ENCODE data around the gene ZBTB9.
A peak's percentile ranks its signal among the peaks of the same experiment; 100 is the strongest.

Gene ZBTB9

GRCh38 chr6:33421344-33421643 is 33.1 kb upstream of the ZBTB9 start:
- Histone ChIP-seq H3K36me3 (ENCODE audit: control insufficient read depth, insufficient read depth, low read length) (peaks cover 7% of the 10 kb centered on the region), H3K27me3 (ENCODE audit: control insufficient read depth, insufficient read depth, low read length) (no peaks in the 10 kb centered on the region), H3K4me1 (ENCODE audit: control insufficient read depth, insufficient read depth, low read length) (peaks cover 21% of the 10 kb centered on the region), H3K9me3 (ENCODE audit: control insufficient read depth, insufficient read depth, low read length) (no peaks in the 10 kb centered on the region), H3K4me3 (ENCODE audit: low read depth, low read length) (peak overlapping the region; percentile 82), H3K9ac (ENCODE audit: low read depth, low read length) (peak overlapping the region; percentile 37)

DNA sequence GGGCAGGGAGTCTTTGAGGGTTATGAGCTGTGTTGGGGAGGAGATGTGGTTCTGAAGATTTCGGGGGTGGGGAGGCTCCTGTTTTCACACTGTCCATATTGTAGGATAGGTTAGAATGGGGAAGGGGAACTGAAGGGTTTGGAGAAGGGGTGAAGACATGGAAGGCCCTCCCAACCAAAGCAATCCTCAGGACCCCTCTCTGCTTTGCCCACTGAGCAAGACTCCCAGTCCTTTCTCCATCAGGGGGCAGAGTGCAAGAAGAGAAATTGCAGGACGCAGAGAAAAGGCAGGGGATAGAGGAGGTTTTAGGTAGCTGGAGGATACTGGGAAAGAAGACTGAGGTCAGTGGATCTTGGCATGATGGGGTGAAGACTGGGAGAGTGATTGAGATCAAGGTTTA is 30.6 kb upstream of the ZBTB9 start:
- Histone ChIP-seq H3K9me3 (ENCODE audit: control insufficient read depth, insufficient read depth, low read length) (no peaks in the 10 kb centered on the region), H3K4me3 (ENCODE audit: low read depth, low read length) (no peak overlapping the region), H3K27me3 (ENCODE audit: control insufficient read depth, insufficient read depth, low read length) (no peaks in the 10 kb centered on the region), H3K36me3 (ENCODE audit: control insufficient read depth, insufficient read depth, low read length) (peaks cover 7% of the 10 kb centered on the region), H3K4me1 (ENCODE audit: control insufficient read depth, insufficient read depth, low read length) (peaks cover 20% of the 10 kb centered on the region), H3K9ac (ENCODE audit: low read depth, low read length) (no peak overlapping the region)

GRCh38 chr6:33424855-33425667 is 29.3 kb upstream of the ZBTB9 start:
- peak overlapping the region; percentile 80 for H3K4me3 ChIP-seq (ENCODE audit: low read depth, low read length)
- peaks cover 17% of the 10 kb centered on the region for H3K4me1 ChIP-seq (ENCODE audit: control insufficient read depth, insufficient read depth, low read length)
- no peaks in the 10 kb centered on the region for H3K27me3 ChIP-seq (ENCODE audit: control insufficient read depth, insufficient read depth, low read length)

DNA sequence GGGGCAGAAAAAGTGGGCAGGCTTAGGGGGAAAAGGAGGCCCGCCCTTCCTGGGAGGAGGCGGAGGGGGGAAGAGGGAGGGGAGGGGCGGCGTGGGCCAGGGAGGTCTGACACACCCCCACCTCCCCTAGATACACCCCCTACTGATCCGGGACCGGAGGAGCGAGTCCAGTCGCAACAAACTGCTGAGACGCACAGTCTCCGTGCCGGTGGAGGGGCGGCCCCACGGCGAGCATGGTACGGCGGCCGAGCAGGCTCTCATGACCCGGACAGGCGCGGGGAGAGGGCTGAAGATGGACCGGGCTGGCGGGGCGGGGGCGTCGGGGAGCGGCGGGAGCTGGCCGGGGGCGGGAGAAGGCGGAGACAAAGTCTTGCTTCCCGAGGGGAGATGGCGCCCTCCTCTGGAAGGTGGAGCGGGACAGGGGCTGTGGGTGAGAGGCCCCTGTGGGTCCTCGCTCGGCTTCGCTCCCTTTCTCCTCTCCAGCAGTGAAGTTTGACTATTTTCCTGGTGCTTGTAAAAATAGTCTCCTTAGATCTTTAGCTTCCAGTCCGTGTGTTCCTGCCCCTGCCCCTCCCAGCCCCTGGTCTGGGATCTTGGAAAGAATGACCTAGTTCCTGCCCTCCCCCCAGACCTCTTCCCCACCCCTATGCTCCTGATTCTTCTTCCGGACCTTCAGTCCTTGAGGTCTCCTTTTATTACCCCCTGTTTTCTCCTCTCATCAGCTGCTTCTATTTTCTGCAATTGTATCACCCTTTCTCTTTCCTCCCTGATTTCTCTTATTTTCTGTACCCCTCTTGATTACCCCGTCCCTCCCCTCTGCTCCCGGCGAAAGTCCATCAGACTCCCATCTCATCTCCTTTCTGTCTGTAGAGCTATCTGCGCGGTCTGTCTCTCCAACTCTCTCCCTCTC is 28.5 kb upstream of the ZBTB9 start:
- H3K36me3 ChIP-seq (ENCODE audit: control insufficient read depth, insufficient read depth, low read length): peaks cover 7% of the 10 kb centered on the region
- H3K4me3 ChIP-seq (ENCODE audit: low read depth, low read length): peak overlapping the region; percentile 80
- no peak overlapping the region for H3K9ac ChIP-seq (ENCODE audit: low read depth, low read length)
- H3K27me3 ChIP-seq (ENCODE audit: control insufficient read depth, insufficient read depth, low read length): no peaks in the 10 kb centered on the region
- H3K9me3 ChIP-seq (ENCODE audit: control insufficient read depth, insufficient read depth, low read length): no peaks in the 10 kb centered on the region
- peaks cover 23% of the 10 kb centered on the region for H3K4me1 ChIP-seq (ENCODE audit: control insufficient read depth, insufficient read depth, low read length)

More at GRCh38 chr6:33424855-33425667, 29.3 kb upstream of the ZBTB9 start:
- H3K9me3 ChIP-seq (ENCODE audit: control insufficient read depth, insufficient read depth, low read length): no peaks in the 10 kb centered on the region
- H3K9ac ChIP-seq (ENCODE audit: low read depth, low read length): peak overlapping the region; percentile 84
- H3K36me3 ChIP-seq (ENCODE audit: control insufficient read depth, insufficient read depth, low read length): peaks cover 7% of the 10 kb centered on the region

DNA sequence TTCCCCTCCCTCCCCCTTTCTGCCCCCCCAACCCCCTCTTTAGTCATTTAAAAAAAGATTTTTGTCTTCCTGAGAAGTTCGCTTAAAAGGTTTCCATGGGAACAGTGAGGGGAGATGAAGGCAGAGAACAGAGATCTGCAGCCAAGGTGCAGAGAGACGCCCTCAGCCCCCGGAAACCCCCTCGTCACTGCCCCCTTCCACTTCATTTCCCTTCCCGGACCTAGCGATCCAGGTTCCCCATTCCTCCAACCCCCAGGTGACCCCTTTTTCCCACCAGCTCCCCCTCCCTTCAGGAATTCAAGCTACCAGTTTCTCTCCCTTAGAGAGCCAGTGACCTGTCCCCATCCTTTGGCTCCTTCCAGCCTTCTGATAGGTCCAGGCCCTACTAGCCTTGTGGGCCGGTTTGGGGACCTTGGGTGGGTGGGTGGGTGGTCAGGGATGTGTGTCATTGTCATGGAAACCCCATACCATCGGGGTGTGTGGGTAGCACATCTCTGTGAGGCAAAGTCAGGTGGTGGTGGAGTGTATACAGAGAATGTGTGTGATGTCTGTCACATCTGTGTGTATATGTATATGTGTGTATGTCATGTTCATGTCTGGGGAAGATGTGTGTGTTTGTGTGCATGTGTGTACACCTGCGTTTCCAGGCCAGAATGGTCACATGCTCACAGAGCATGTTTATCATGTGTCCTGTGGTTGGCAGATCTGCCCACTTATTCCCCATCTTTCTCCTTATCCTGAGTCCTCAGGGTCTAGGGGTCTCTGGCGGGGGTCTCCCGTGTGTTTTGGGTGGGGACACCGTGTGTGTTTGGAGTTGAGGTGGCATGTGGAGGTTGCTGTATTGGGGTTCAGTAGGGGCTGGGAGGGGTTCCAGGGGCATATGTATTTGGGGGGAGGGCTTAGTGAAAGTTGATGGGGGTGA is 27.5 kb upstream of the ZBTB9 start:
- H3K9me3 ChIP-seq (ENCODE audit: control insufficient read depth, insufficient read depth, low read length): no peaks in the 10 kb centered on the region
- H3K27me3 ChIP-seq (ENCODE audit: control insufficient read depth, insufficient read depth, low read length): no peaks in the 10 kb centered on the region
- peaks cover 20% of the 10 kb centered on the region for H3K4me1 ChIP-seq (ENCODE audit: control insufficient read depth, insufficient read depth, low read length)
- H3K9ac ChIP-seq (ENCODE audit: low read depth, low read length): no peak overlapping the region
- peak overlapping the region; percentile 80 for H3K4me3 ChIP-seq (ENCODE audit: low read depth, low read length)
- peaks cover 7% of the 10 kb centered on the region for H3K36me3 ChIP-seq (ENCODE audit: control insufficient read depth, insufficient read depth, low read length)

- H3K4me3 ChIP-seq (ENCODE audit: low read depth, low read length): peak overlapping the region; percentile 80
- H3K27me3 ChIP-seq (ENCODE audit: control insufficient read depth, insufficient read depth, low read length): no peaks in the 10 kb centered on the region
- H3K4me1 ChIP-seq (ENCODE audit: control insufficient read depth, insufficient read depth, low read length): peaks cover 21% of the 10 kb centered on the region
- H3K9me3 ChIP-seq (ENCODE audit: control insufficient read depth, insufficient read depth, low read length): no peaks in the 10 kb centered on the region
- H3K36me3 ChIP-seq (ENCODE audit: control insufficient read depth, insufficient read depth, low read length): peaks cover 7% of the 10 kb centered on the region
- H3K9ac ChIP-seq (ENCODE audit: low read depth, low read length): no peak overlapping the region
These were observed 26.7 kb upstream of the ZBTB9 start for GRCh38 chr6:33427585-33428223.

DNA sequence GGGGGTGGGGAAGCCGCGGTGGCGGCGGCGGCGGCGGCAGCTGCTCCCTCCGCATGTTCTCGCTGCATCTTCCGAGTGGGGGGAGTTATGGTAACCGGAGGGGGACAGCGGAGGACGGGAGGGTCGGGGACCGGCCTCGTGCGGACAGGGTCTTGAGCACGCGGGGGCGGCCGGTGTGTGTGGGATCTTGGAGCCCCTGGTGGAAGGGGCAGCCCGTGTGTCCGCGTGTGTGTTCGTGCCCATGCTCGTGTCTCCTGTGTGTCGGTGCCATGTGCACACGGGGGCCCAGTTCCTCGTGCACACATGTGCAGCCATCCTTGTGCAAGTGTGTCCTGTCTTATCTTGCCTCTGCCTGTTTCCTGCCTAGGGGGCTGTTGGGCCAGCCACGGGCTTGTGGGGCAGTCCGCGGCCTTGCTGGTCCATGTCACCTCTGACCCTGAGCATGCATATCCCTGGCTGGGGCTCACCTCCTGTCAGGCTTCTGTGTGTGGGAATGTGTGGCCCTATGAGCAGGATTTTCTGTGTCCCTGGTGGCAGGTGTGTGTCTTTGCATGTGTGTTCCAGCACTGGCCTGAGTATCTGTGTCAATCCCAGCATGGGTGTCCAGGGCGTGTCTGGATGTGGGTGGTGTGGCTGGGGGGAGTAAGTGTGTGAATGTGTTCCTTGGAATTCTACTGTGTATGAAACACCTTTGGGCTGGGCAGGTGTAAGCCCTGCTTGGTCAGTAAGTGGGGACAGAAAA is 26.0 kb upstream of the ZBTB9 start:
- Histone ChIP-seq H3K27me3 (ENCODE audit: control insufficient read depth, insufficient read depth, low read length) (no peaks in the 10 kb centered on the region), H3K4me3 (ENCODE audit: low read depth, low read length) (peak overlapping the region; percentile 63), H3K36me3 (ENCODE audit: control insufficient read depth, insufficient read depth, low read length) (peaks cover 5% of the 10 kb centered on the region), H3K9ac (ENCODE audit: low read depth, low read length) (no peak overlapping the region), H3K9me3 (ENCODE audit: control insufficient read depth, insufficient read depth, low read length) (no peaks in the 10 kb centered on the region), H3K4me1 (ENCODE audit: control insufficient read depth, insufficient read depth, low read length) (peaks cover 28% of the 10 kb centered on the region)

GRCh38 chr6:33428966-33429749 is 25.2 kb upstream of the ZBTB9 start:
- peaks cover 31% of the 10 kb centered on the region for H3K4me1 ChIP-seq (ENCODE audit: control insufficient read depth, insufficient read depth, low read length)
- H3K9ac ChIP-seq (ENCODE audit: low read depth, low read length): peak overlapping the region; percentile 54
- H3K36me3 ChIP-seq (ENCODE audit: control insufficient read depth, insufficient read depth, low read length): no peaks in the 10 kb centered on the region
- H3K9me3 ChIP-seq (ENCODE audit: control insufficient read depth, insufficient read depth, low read length): no peaks in the 10 kb centered on the region
- H3K4me3 ChIP-seq (ENCODE audit: low read depth, low read length): peak overlapping the region; percentile 63
- H3K27me3 ChIP-seq (ENCODE audit: control insufficient read depth, insufficient read depth, low read length): no peaks in the 10 kb centered on the region

GRCh38 chr6:33429750-33430052 is 24.7 kb upstream of the ZBTB9 start:
- Histone ChIP-seq H3K36me3 (ENCODE audit: control insufficient read depth, insufficient read depth, low read length) (no peaks in the 10 kb centered on the region), H3K4me1 (ENCODE audit: control insufficient read depth, insufficient read depth, low read length) (peaks cover 27% of the 10 kb centered on the region), H3K9me3 (ENCODE audit: control insufficient read depth, insufficient read depth, low read length) (no peaks in the 10 kb centered on the region), H3K9ac (ENCODE audit: low read depth, low read length) (no peak overlapping the region), H3K27me3 (ENCODE audit: control insufficient read depth, insufficient read depth, low read length) (no peaks in the 10 kb centered on the region), H3K4me3 (ENCODE audit: low read depth, low read length) (no peak overlapping the region)

- Histone ChIP-seq H3K36me3 (ENCODE audit: control insufficient read depth, insufficient read depth, low read length) (peaks cover 4% of the 10 kb centered on the region), H3K9ac (ENCODE audit: low read depth, low read length) (no peak overlapping the region), H3K4me1 (ENCODE audit: control insufficient read depth, insufficient read depth, low read length) (peaks cover 26% of the 10 kb centered on the region), H3K4me3 (ENCODE audit: low read depth, low read length) (no peak overlapping the region), H3K27me3 (ENCODE audit: control insufficient read depth, insufficient read depth, low read length) (no peaks in the 10 kb centered on the region), H3K9me3 (ENCODE audit: control insufficient read depth, insufficient read depth, low read length) (no peaks in the 10 kb centered on the region)
These were observed 24.0 kb upstream of the ZBTB9 start for GRCh38 chr6:33430334-33430733.

All from iPS-15b (cell line).